ENCODE measurements around the gene GRID1.

GRID1 gene

GRCh38 chr10:86062647-86063145 lies 303.9 kb downstream of the GRID1 start:
- no peak for TF ChIP-seq CTCF (IDR thresholded peaks at IDR 0.05; ENCODE audit: control insufficient read depth, extremely low read depth, insufficient read depth)
- no peak for DNase-seq (ENCODE audit: low read depth)
- no peak overlapping the region for H3K4me3 ChIP-seq (ENCODE audit: low read depth, low read length)

GRCh38 chr10:86062198-86062550 lies 304.4 kb downstream of the GRID1 start:
- no peak overlapping the region for H3K4me3 ChIP-seq (ENCODE audit: low read depth, low read length)
- no peak for TF ChIP-seq CTCF (IDR thresholded peaks at IDR 0.05; ENCODE audit: control insufficient read depth, extremely low read depth, insufficient read depth)
- no peak for DNase-seq (ENCODE audit: low read depth)

- DNase-seq (ENCODE audit: low read depth), result no peak
- H3K4me3 ChIP-seq (ENCODE audit: low read depth, low read length), result no peak overlapping the region
- TF ChIP-seq CTCF (IDR thresholded peaks at IDR 0.05; ENCODE audit: control insufficient read depth, extremely low read depth, insufficient read depth), result no peak
Observed at GRCh38 chr10:86061278-86062197, 305.1 kb downstream of the GRID1 start.

GRCh38 chr10:86060386-86061277 lies 306.0 kb downstream of the GRID1 start:
- no peak for DNase-seq (ENCODE audit: low read depth)
- TF ChIP-seq CTCF (IDR thresholded peaks at IDR 0.05; ENCODE audit: control insufficient read depth, extremely low read depth, insufficient read depth), result no peak
- H3K4me3 ChIP-seq (ENCODE audit: low read depth, low read length), result no peak overlapping the region

- no peak for TF ChIP-seq CTCF (IDR thresholded peaks at IDR 0.05; ENCODE audit: control insufficient read depth, extremely low read depth, insufficient read depth)
- no peak for DNase-seq (ENCODE audit: low read depth)
- no peak overlapping the region for H3K4me3 ChIP-seq (ENCODE audit: low read depth, low read length)
Observed at GRCh38 chr10:86059892-86060291, 306.7 kb downstream of the GRID1 start.

- no peak for TF ChIP-seq CTCF (IDR thresholded peaks at IDR 0.05; ENCODE audit: control insufficient read depth, extremely low read depth, insufficient read depth)
- no peak for DNase-seq (ENCODE audit: low read depth)
Observed at GRCh38 chr10:86058964-86059363, 307.6 kb downstream of the GRID1 start.

More at GRCh38 chr10:86058964-86059363, 307.6 kb downstream of the GRID1 start:
- no peak overlapping the region for H3K4me3 ChIP-seq (ENCODE audit: low read depth, low read length)
